Vagina (tissue), 2 donors: ENCODE results near the gene CNTRL.
"Not testable (repeated sequence)": the region's sequence is repeated elsewhere in the genome, so short reads cannot be mapped to it uniquely, and the experiment has no call there.

Experiments
- POLR2A ChIP-seq, 2 donors: fragments of 450-650 bp; IDR thresholded peaks; one replicate each; pipeline ENCODE4 v1.6.1; 2017; ENCODE audit warnings: antibody characterized with exemption in 2 of 2, mild to moderate bottlenecking in 2 of 2, moderate library complexity in 2 of 2
- TF ChIP-seq, protein P1 (sequence below), 3 experiments: fragments of 450-650 bp in 2 of 3; fragments of 200-600 bp in 1 of 3; sonication (generic) in 1 of 3; IDR thresholded peaks; one replicate each; pipeline ENCODE4 v1.5.1; 2017 to 2019; ENCODE audit warnings: antibody characterized with exemption in 3 of 3, mild to moderate bottlenecking in 2 of 3, moderate library complexity in 2 of 3

DNA sequence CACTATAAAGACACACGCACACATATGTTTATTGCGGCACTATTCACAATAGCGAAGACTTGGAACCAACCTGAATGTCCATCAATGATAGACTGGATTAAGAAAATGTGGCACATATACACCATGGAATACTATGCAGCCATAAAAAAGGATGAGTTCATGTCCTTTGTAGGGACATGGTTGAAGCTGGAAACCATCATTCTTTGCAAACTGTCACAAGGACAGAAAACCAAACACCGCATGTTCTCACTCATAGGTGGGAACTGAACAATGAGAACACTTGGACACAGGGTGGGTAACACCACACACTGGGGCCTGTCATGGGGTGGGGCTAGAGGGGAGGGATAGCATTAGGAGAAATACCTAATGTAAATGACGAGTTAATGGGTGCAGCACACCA, 29.3 kb downstream of the CNTRL start:
- TF ChIP-seq, protein P1, sequence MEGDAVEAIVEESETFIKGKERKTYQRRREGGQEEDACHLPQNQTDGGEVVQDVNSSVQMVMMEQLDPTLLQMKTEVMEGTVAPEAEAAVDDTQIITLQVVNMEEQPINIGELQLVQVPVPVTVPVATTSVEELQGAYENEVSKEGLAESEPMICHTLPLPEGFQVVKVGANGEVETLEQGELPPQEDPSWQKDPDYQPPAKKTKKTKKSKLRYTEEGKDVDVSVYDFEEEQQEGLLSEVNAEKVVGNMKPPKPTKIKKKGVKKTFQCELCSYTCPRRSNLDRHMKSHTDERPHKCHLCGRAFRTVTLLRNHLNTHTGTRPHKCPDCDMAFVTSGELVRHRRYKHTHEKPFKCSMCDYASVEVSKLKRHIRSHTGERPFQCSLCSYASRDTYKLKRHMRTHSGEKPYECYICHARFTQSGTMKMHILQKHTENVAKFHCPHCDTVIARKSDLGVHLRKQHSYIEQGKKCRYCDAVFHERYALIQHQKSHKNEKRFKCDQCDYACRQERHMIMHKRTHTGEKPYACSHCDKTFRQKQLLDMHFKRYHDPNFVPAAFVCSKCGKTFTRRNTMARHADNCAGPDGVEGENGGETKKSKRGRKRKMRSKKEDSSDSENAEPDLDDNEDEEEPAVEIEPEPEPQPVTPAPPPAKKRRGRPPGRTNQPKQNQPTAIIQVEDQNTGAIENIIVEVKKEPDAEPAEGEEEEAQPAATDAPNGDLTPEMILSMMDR (IDR thresholded peaks at IDR 0.05): not testable (repeated sequence)
- TF ChIP-seq POLR2A (IDR thresholded peaks at IDR 0.05): not testable (repeated sequence)
